H9 (cell line): ENCODE data around the gene IGSF9B. TPM values are rescaled to one million over a fixed set of nuclear protein-coding genes. Genes with fewer than 3 reads are reported as not detected.

Experiments used
- DNase-seq: peaks from one replicate; pipeline ENCODE4 v3.0.0-alpha.2; 2017
- H2AFZ ChIP-seq: one replicate; pipeline ENCODE4 v1.6.1; 2013; ENCODE audit warnings: mild to moderate bottlenecking, low read length, control low read depth, moderate library complexity
- H2AK5ac ChIP-seq: 2 replicates; pipeline ENCODE4 v1.6.1; 2013; ENCODE audit warnings: low read length, control low read depth, mixed read lengths; ENCODE audit not compliant: insufficient read length
- H2BK120ac ChIP-seq: one replicate; pipeline ENCODE4 v1.6.1; 2013; ENCODE audit warnings: low read depth, mild to moderate bottlenecking, low read length, control low read depth, inconsistent platforms; ENCODE audit not compliant: poor library complexity, severe bottlenecking
- H2BK12ac ChIP-seq: 2 replicates; pipeline ENCODE4 v1.6.1; 2013; ENCODE audit warnings: low read length, control low read depth, mixed read lengths, low read depth; ENCODE audit not compliant: insufficient read length
- H2BK15ac ChIP-seq: 2 replicates; pipeline ENCODE4 v1.6.1; 2013; ENCODE audit warnings: low read depth, low read length, control low read depth
- H2BK20ac ChIP-seq: one replicate; pipeline ENCODE4 v1.6.1; 2013; ENCODE audit warnings: low read depth, mild to moderate bottlenecking, low read length, control low read depth, inconsistent platforms; ENCODE audit not compliant: poor library complexity, severe bottlenecking
- H2BK5ac ChIP-seq: 2 replicates; pipeline ENCODE4 v1.6.1; 2013; ENCODE audit warnings: low read length, control low read depth, mixed read lengths; ENCODE audit not compliant: insufficient read length
- H3K14ac ChIP-seq: 2 replicates; pipeline ENCODE4 v1.6.1; 2013; ENCODE audit warnings: low read length, control low read depth; ENCODE audit not compliant: insufficient read depth
- H3K18ac ChIP-seq: 2 replicates; pipeline ENCODE4 v1.6.1; 2013; ENCODE audit warnings: low read depth, mild to moderate bottlenecking, mixed read lengths, low read length, control low read depth; ENCODE audit not compliant: insufficient read length
- H3K23ac ChIP-seq: 2 replicates; pipeline ENCODE4 v1.6.1; 2013; ENCODE audit warnings: low read length, control low read depth, mixed read lengths, low read depth; ENCODE audit not compliant: insufficient read length
- H3K23me2 ChIP-seq: 2 replicates; pipeline ENCODE4 v1.6.1; 2013; ENCODE audit warnings: low read depth, mild to moderate bottlenecking, mixed read lengths, low read length, control low read depth; ENCODE audit not compliant: insufficient read length, poor library complexity, severe bottlenecking
- H3K27ac ChIP-seq: 2 replicates; pipeline ENCODE4 v1.5.1; 2013; ENCODE audit warnings: low read length, control low read depth, mixed read lengths, low read depth; ENCODE audit not compliant: insufficient read length
- H3K27me3 ChIP-seq: 2 replicates; pipeline ENCODE4 v1.6.1; 2013; ENCODE audit warnings: low read length, control low read depth, inconsistent platforms; ENCODE audit not compliant: insufficient read depth
- H3K4ac ChIP-seq: 2 replicates; pipeline ENCODE4 v1.6.1; 2013; ENCODE audit warnings: low read depth, mild to moderate bottlenecking, control low read depth, inconsistent platforms, low read length, moderate library complexity
- H3K4me1 ChIP-seq: 2 replicates; pipeline ENCODE4 v1.6.1; 2013; ENCODE audit warnings: low read length, control low read depth, inconsistent platforms; ENCODE audit not compliant: insufficient read depth
- H3K4me2 ChIP-seq: 2 replicates; pipeline ENCODE4 v1.6.1; 2013; ENCODE audit warnings: low read length, control low read depth, mixed read lengths; ENCODE audit not compliant: insufficient read length, insufficient read depth
- H3K56ac ChIP-seq: 2 replicates; pipeline ENCODE4 v1.6.1; 2013; ENCODE audit warnings: low read depth, mild to moderate bottlenecking, mixed read lengths, low read length, control low read depth; ENCODE audit not compliant: insufficient read length
- H3K79me1 ChIP-seq: 2 replicates; pipeline ENCODE4 v1.6.1; 2013; ENCODE audit warnings: low read depth, mild to moderate bottlenecking, moderate library complexity, low read length, control low read depth, inconsistent platforms; ENCODE audit not compliant: insufficient read depth, poor library complexity, severe bottlenecking
- H3K79me2 ChIP-seq: 2 replicates; pipeline ENCODE4 v1.6.1; 2013; ENCODE audit warnings: low read length, control low read depth, inconsistent platforms; ENCODE audit not compliant: insufficient read depth
- H3K9ac ChIP-seq: 2 replicates; pipeline ENCODE4 v1.6.1; 2013; ENCODE audit warnings: low read length, control low read depth, mixed read lengths; ENCODE audit not compliant: insufficient read length; ENCODE audit errors: extremely low read depth
- H3K9me3 ChIP-seq: one replicate; pipeline ENCODE4 v1.6.1; 2013; ENCODE audit warnings: low read depth, low read length, inconsistent platforms; ENCODE audit not compliant: control insufficient read depth
- H3T11ph ChIP-seq: one replicate; pipeline ENCODE4 v1.6.1; 2013; ENCODE audit warnings: mild to moderate bottlenecking, low read length, control low read depth, inconsistent platforms
- H4K20me1 ChIP-seq: one replicate; pipeline ENCODE4 v1.6.1; 2013; ENCODE audit not compliant: control insufficient read depth, insufficient read length, insufficient read depth
- H4K5ac ChIP-seq: 2 replicates; pipeline ENCODE4 v1.6.1; 2013; ENCODE audit warnings: low read depth, mild to moderate bottlenecking, mixed read lengths, low read length, control low read depth; ENCODE audit not compliant: insufficient read length
- H4K8ac ChIP-seq: replicated peaks from 2 replicates; pipeline ENCODE4 v1.6.1; 2013; ENCODE audit warnings: low read length, control low read depth, mixed read lengths, low read depth; ENCODE audit not compliant: insufficient read length
- H4K91ac ChIP-seq: 2 replicates; pipeline ENCODE4 v1.6.1; 2013; ENCODE audit warnings: low read depth, mild to moderate bottlenecking, moderate library complexity, mixed read lengths, low read length, control low read depth; ENCODE audit not compliant: insufficient read length
- H3K27ac Mint-ChIP-seq, 3 experiments: 2 replicates in 2 of 3; 3 replicates in 1 of 3; pipeline ENCODE4 v1.8.0; 2020 to 2021; ENCODE audit warnings: mixed read lengths in 3 of 3, mild to moderate bottlenecking in 1 of 3, moderate library complexity in 1 of 3
- H3K27me3 Mint-ChIP-seq: 2 replicates; pipeline ENCODE4 v1.8.0; 2021; ENCODE audit warnings: low read depth, mild to moderate bottlenecking, moderate library complexity, mixed read lengths
- H3K36me3 Mint-ChIP-seq, 3 experiments: 2 replicates in 2 of 3; 3 replicates in 1 of 3; pipeline ENCODE4 v1.8.0; 2020 to 2021; ENCODE audit warnings: low read depth in 3 of 3, mixed read lengths in 3 of 3; ENCODE audit not compliant: insufficient read depth in 1 of 3
- H3K4me1 Mint-ChIP-seq, 2 experiments: 2 replicates each; pipeline ENCODE4 v1.8.0; 2020; ENCODE audit warnings: mixed read lengths in 2 of 2
- H3K4me3 Mint-ChIP-seq, 2 experiments: 2 replicates in 1 of 2; 3 replicates in 1 of 2; pipeline ENCODE4 v1.8.0; 2020 to 2021; ENCODE audit warnings: mild to moderate bottlenecking in 2 of 2, mixed read lengths in 2 of 2, moderate library complexity in 1 of 2
- H3K9me3 Mint-ChIP-seq, 2 experiments: 2 replicates in 1 of 2; 3 replicates in 1 of 2; pipeline ENCODE4 v1.8.0; 2020; ENCODE audit warnings: mild to moderate bottlenecking in 2 of 2, mixed read lengths in 2 of 2, moderate library complexity in 1 of 2
- WGBS: extraction: QIAGEN DNeasy Blood & Tissue Kit; methylation state at CpG from one replicate; pipeline ENCODE4 v1.1.7; 2013; ENCODE audit warnings: missing lambda C conversion rate, low lambda C conversion rate, mixed read lengths; ENCODE audit not compliant: insufficient read length; ENCODE audit errors: extremely low coverage; 5-methylcytosine and 5-hydroxymethylcytosine counted together
- total RNA-seq: library from RNA; stranded (reverse); gene quantifications from 2 replicates; pipeline ENCODE4 v1.2.1, GENCODE V29; 2021
- TF ChIP-seq, protein P1 (sequence below): fragments of 200-600 bp; sonication (generic); conservative IDR thresholded peaks from 3 replicates; pipeline ENCODE4 v1.8.0; 2021; ENCODE audit warnings: antibody characterized with exemption, mild to moderate bottlenecking

Gene IGSF9B
- total RNA-seq, 1 experiment from 2014 or later: 25.7 TPM

DNA sequence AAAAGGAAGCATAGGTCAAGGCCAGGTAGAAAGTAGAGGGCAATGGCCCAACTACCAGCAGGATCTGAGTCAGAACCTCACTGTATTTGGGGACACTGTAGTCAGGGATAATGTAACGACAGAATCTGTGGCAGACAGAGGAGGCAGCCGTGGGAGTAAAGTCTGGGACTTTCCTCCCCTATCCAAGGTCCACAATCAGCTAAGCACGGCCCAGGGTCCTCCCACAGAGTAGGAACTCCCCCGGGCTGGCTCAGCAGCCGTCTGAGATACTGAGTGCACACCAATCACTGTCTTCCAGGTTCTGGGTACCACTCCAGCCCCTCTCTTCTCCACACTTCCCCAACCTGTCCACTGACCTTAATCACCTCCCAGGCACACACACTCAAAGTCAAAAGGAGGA lies 3.2 kb downstream of the IGSF9B start:
- peaks cover 55 to 70% of the 10 kb centered on the region in 2 experiments for H3K4me1 Mint-ChIP-seq
- Histone ChIP-seq H2BK15ac (no peak overlapping the region), H2AK5ac (no peak overlapping the region), H3K4ac (no peak overlapping the region), H4K20me1 (peaks cover 5% of the 10 kb centered on the region), H4K91ac (no peak overlapping the region), H3K4me2 (no peak overlapping the region), H2AFZ (no peak overlapping the region), H2BK120ac (no peak overlapping the region), H3K27me3 (peaks cover 1% of the 10 kb centered on the region; the same call in 1 of the 2 replicates), H4K5ac (no peak overlapping the region), H2BK20ac (no peak overlapping the region), H3K14ac (no peak overlapping the region), H3K4me1 (peaks cover 15% of the 10 kb centered on the region; the same call in 1 of the 2 replicates), H3K79me2 (peaks cover 2% of the 10 kb centered on the region; the same call in 1 of the 2 replicates), H3T11ph (no peak overlapping the region), H3K56ac (no peak overlapping the region), H4K8ac (no peak overlapping the region), H2BK12ac (no peak overlapping the region), H3K9ac (no peak overlapping the region), H3K18ac (no peak overlapping the region), H3K79me1 (no peaks in the 10 kb centered on the region), H3K23me2 (peaks cover 7% of the 10 kb centered on the region), H2BK5ac (no peak overlapping the region), H3K27ac (no peak overlapping the region), H3K9me3 (no peaks in the 10 kb centered on the region), H3K23ac (no peak overlapping the region)
- no CpG with 5 or more reads among the region's 5 CpGs for WGBS
- TF ChIP-seq, protein P1, sequence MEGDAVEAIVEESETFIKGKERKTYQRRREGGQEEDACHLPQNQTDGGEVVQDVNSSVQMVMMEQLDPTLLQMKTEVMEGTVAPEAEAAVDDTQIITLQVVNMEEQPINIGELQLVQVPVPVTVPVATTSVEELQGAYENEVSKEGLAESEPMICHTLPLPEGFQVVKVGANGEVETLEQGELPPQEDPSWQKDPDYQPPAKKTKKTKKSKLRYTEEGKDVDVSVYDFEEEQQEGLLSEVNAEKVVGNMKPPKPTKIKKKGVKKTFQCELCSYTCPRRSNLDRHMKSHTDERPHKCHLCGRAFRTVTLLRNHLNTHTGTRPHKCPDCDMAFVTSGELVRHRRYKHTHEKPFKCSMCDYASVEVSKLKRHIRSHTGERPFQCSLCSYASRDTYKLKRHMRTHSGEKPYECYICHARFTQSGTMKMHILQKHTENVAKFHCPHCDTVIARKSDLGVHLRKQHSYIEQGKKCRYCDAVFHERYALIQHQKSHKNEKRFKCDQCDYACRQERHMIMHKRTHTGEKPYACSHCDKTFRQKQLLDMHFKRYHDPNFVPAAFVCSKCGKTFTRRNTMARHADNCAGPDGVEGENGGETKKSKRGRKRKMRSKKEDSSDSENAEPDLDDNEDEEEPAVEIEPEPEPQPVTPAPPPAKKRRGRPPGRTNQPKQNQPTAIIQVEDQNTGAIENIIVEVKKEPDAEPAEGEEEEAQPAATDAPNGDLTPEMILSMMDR: no peak
- H3K27me3 Mint-ChIP-seq: peaks cover 39% of the 10 kb centered on the region
- peaks cover 0 to 4% (median 3%) of the 10 kb centered on the region in 3 experiments; a peak in 6 of 7 replicates for H3K36me3 Mint-ChIP-seq
- peak overlapping the region in 1 of 2 experiments; percentile 72; a peak in 3 of 5 replicates for H3K4me3 Mint-ChIP-seq
- DNase-seq: no peak
- peaks cover 0 to 8% of the 10 kb centered on the region in 2 experiments; a peak in 2 of 5 replicates for H3K9me3 Mint-ChIP-seq
- H3K27ac Mint-ChIP-seq: no peak overlapping the region
